GM12878 (cell line): Measurements from ENCODE around the gene SIGLEC12. TPM values are rescaled to one million over a fixed set of nuclear protein-coding genes. Genes with fewer than 3 reads are reported as not detected.

Experiments
- ATAC-seq: fragments of 200-7000 bp; cut with Tn5 transposase; 3 replicates; pipeline ENCODE4 v1.9.1; 2020; ENCODE audit warnings: mild to moderate bottlenecking, moderate library complexity
- BruUV-seq: library from RNA; stranded (reverse); fragments of 400-500 nt; replicated peaks from 2 replicates; lab custom pipeline; 2021; lab: Mats Ljungman, UMichigan
- CTCF ChIA-PET: fragments of 300-600 bp; sonication (Branson Sonifier 250); formaldehyde crosslinking; extraction: SDS; loops from one replicate; lab custom pipeline; 2021; ENCODE audit warnings: inconsistent platforms; lab: Yijun Ruan, JAX
- POLR2A ChIA-PET: fragments of 350-600 bp; formaldehyde crosslinking; extraction: SDS; loops from one replicate; lab custom pipeline; 2021; ENCODE audit warnings: inconsistent platforms; lab: Charles Lee
- RAD21 ChIA-PET: fragments of 300-600 bp; sonication (Branson Sonifier 250); formaldehyde crosslinking; loops from one replicate; lab custom pipeline; 2023; ENCODE audit warnings: antibody characterized with exemption; ENCODE audit not compliant: unreplicated experiment; lab: Charles Lee
- SMC1A ChIA-PET: fragments of 300-600 bp; sonication (Branson Sonifier 250); formaldehyde crosslinking; loops from one replicate; lab custom pipeline; 2023; ENCODE audit not compliant: unreplicated experiment, uncharacterized antibody; lab: Charles Lee
- DNase-seq: peaks from one replicate; pipeline ENCODE4 v3.0.0-alpha.2; 2011; ENCODE audit warnings: low read depth, low spot score
- FAIRE-seq: peaks from 3 replicates; lab custom pipeline; 2011; peaks lifted over from hg19 to GRCh38; lab: Jason Lieb, UNC
- H2AFZ ChIP-seq: 2 replicates; pipeline ENCODE4 v1.6.0; 2011; ENCODE audit warnings: low read depth, low read length, control low read depth; ENCODE audit not compliant: control insufficient read depth
- H3K27ac ChIP-seq: 2 replicates; pipeline ENCODE4 v1.5.1; 2011; ENCODE audit warnings: control low read depth; ENCODE audit not compliant: control insufficient read depth, insufficient read depth
- H3K27me3 ChIP-seq, 2 experiments: replicated peaks in 1 of 2; 2 replicates each; pipeline versions ENCODE4 v1.6.0 to v1.6.1; 2011; ENCODE audit warnings: low read length in 1 of 2; ENCODE audit not compliant: control insufficient read depth in 2 of 2, insufficient read depth in 2 of 2
- H3K36me3 ChIP-seq, 2 experiments: 2 replicates each; pipeline ENCODE4 v1.5.1; 2011; ENCODE audit warnings: low read length in 1 of 2; ENCODE audit not compliant: control insufficient read depth in 2 of 2, insufficient read depth in 2 of 2
- H3K4me1 ChIP-seq: 2 replicates; pipeline ENCODE4 v1.6.1; 2011; ENCODE audit warnings: mild to moderate bottlenecking, low read length, moderate library complexity, mixed read lengths; ENCODE audit not compliant: control insufficient read depth, insufficient read depth
- H3K4me2 ChIP-seq: 2 replicates; pipeline ENCODE4 v1.6.0; 2011; ENCODE audit warnings: control low read depth; ENCODE audit not compliant: control insufficient read depth, insufficient read depth
- H3K4me3 ChIP-seq: fragments of 200-600 bp; sonication (generic); 2 replicates; pipeline ENCODE4 v1.5.1; 2016
- H3K79me2 ChIP-seq: 2 replicates; pipeline ENCODE4 v1.6.0; 2011; ENCODE audit warnings: low read length; ENCODE audit not compliant: control insufficient read depth, insufficient read depth
- H3K9ac ChIP-seq: 2 replicates; pipeline ENCODE4 v1.8.0; 2011; ENCODE audit warnings: low read length, control low read depth, mixed read lengths; ENCODE audit not compliant: control insufficient read depth, insufficient read depth
- H3K9me3 ChIP-seq: replicated peaks from 3 replicates; pipeline ENCODE4 v1.5.1; 2011; ENCODE audit warnings: mild to moderate bottlenecking, low read length; ENCODE audit not compliant: control insufficient read depth, insufficient read depth
- H4K20me1 ChIP-seq: 2 replicates; pipeline ENCODE4 v1.6.0; 2011; ENCODE audit not compliant: control insufficient read depth, insufficient read depth
- BRCA1 ChIP-seq: IDR thresholded peaks from 2 replicates; pipeline ENCODE4 v1.6.1; 2011; ENCODE audit warnings: low read depth, low read length, improper control_type of control experiment
- DPF2 ChIP-seq: fragments of 450-650 bp; IDR thresholded peaks from 2 replicates; pipeline ENCODE4 v1.6.1; 2017; ENCODE audit warnings: mild to moderate bottlenecking
- ETV6 ChIP-seq, 2 experiments: fragments of 450-650 bp in 1 of 2; IDR thresholded peaks in 1 of 2; conservative IDR thresholded peaks in 1 of 2; 2 replicates each; pipeline ENCODE4 v1.6.1; 2014; ENCODE audit warnings: antibody characterized with exemption in 1 of 2, borderline replicate concordance in 1 of 2, low read depth in 1 of 2, mild to moderate bottlenecking in 1 of 2, moderate library complexity in 1 of 2
- HDGF ChIP-seq: fragments of 450-650 bp; IDR thresholded peaks from 2 replicates; pipeline ENCODE4 v1.6.1; 2016; ENCODE audit warnings: antibody characterized with exemption
- KLF5 ChIP-seq: fragments of 450-650 bp; IDR thresholded peaks from 2 replicates; pipeline ENCODE4 v1.6.1; 2014; ENCODE audit warnings: mild to moderate bottlenecking; ENCODE audit not compliant: partially characterized antibody
- SMAD5 ChIP-seq: IDR thresholded peaks from 2 replicates; pipeline ENCODE4 v1.6.1; 2016; ENCODE audit warnings: antibody characterized with exemption, low read depth
- ZNF217 ChIP-seq: fragments of 450-650 bp; IDR thresholded peaks from 2 replicates; pipeline ENCODE4 v1.6.1; 2017; ENCODE audit warnings: antibody characterized with exemption, mild to moderate bottlenecking
- WGBS: methylation state at CpG from one replicate; pipeline ENCODE4 v1.1.6; 2016; ENCODE audit warnings: low lambda C conversion rate; ENCODE audit not compliant: insufficient replicate concordance, insufficient coverage; ENCODE audit errors: missing lambda C conversion rate; 5-methylcytosine and 5-hydroxymethylcytosine counted together
- in situ Hi-C: fragments of 300-500 bp; cut with MboI; formaldehyde crosslinking; loops from 9 replicates; pipeline ENCODE4 v1.14.3; 2018; ENCODE audit warnings: mixed read lengths
- intact Hi-C: fragments of 100-400 bp; cut with micrococcal nuclease; formaldehyde crosslinking; loops from one replicate; pipeline ENCODE4 v1.14.2; 2022; ENCODE audit not compliant: unreplicated experiment
- polyA plus RNA-seq, 11 experiments: library from polyadenylated mRNA; depleted of rRNA in 4 of 11; unstranded in 6 of 11; stranded (reverse) in 5 of 11; fragments of >200 nt; fragmentation: Nextera tagmentation in 4 of 11; fragmentation: Illumina TruSeq in 1 of 11; extraction: Ambion mirVana in 4 of 11; extraction: Trizol in 1 of 11; gene quantifications; 1 replicate in 1 of 11; 2 replicates in 10 of 11; pipeline versions ENCODE4 v1.2.1 to v1.2.3, GENCODE V29; 2011 to 2016; ENCODE audit warnings: inconsistent platforms in 2 of 11, missing spikeins in 2 of 11, low read depth in 1 of 11
- total RNA-seq, 4 experiments: library from RNA; depleted of rRNA in 3 of 4; stranded (reverse); fragments of >200 nt in 3 of 4; fragmentation: Illumina TruSeq in 1 of 4; extraction: Trizol in 1 of 4; gene quantifications; 2 replicates each; pipeline versions ENCODE4 v1.2.1 to v1.2.3, GENCODE V29; 2013 to 2021
- TF ChIP-seq, protein P1 (sequence below): fragments of 450-650 bp; IDR thresholded peaks from 2 replicates; pipeline ENCODE4 v1.6.1; 2018; ENCODE audit warnings: borderline replicate concordance, mild to moderate bottlenecking; ENCODE audit not compliant: partially characterized antibody
- TF ChIP-seq, protein P2 (sequence below): IDR thresholded peaks from 2 replicates; pipeline ENCODE4 v1.6.1; 2012; ENCODE audit warnings: low read depth, low read length, improper control_type of control experiment

SIGLEC12 gene
- total and polyA plus RNA-seq, 10 of the 15 experiments (the other 5 are each of a cell fraction or from before 2014, with no cell fraction given) = 0.03 to 0.18 (median 0.06) TPM; not detected in 5

GRCh38 chr19:51505904-51506303, 4.3 kb upstream of the SIGLEC12 start:
- in situ Hi-C loops = no loop called here
- ATAC-seq (no peak), FAIRE-seq (no peak), DNase-seq (no peak)
- ChIA-PET SMC1A (no interaction called here), RAD21 (interaction anchor here (0.6 to 1.5 kb wide), 2 partner anchors 109 to 151 kb away, joined by 3 to 5 read pairs; no protein-coding TSS in a partner anchor), CTCF (interaction anchor here (0.8 to 6.9 kb wide), 4 partner anchors 9 to 155 kb away, joined by 3 to 39 read pairs (median 6); no protein-coding TSS in a partner anchor), POLR2A (no interaction called here)
- Histone ChIP-seq H3K9ac (no peak overlapping the region), H2AFZ (no peak overlapping the region), H3K4me3 (no peak overlapping the region), H4K20me1 (no peaks in the 10 kb centered on the region), H3K4me2 (no peak overlapping the region), H3K27me3 (no peaks in the 10 kb centered on the region), H3K36me3 (no peaks in the 10 kb centered on the region), H3K79me2 (no peaks in the 10 kb centered on the region), H3K9me3 (no peaks in the 10 kb centered on the region; the same call in 2 of the 3 replicates), H3K27ac (no peak overlapping the region), H3K4me1 (peaks cover 4% of the 10 kb centered on the region; the same call in 1 of the 2 replicates)
- 2% methylated on average over 3 of the region's 3 CpGs for WGBS
- TF ChIP-seq SMAD5 (no peak), ETV6 (conservative IDR thresholded peaks at IDR 0.05 in 1 of 2, IDR thresholded peaks at IDR 0.05 in 1 of 2; ENCODE audit: borderline replicate concordance in 1 of 2, low read depth in 1 of 2) (no peak), DPF2 (no peak), KLF5 (no peak), ZNF217 (no peak), BRCA1 (no peak), HDGF (no peak)
- TF ChIP-seq, protein P1, sequence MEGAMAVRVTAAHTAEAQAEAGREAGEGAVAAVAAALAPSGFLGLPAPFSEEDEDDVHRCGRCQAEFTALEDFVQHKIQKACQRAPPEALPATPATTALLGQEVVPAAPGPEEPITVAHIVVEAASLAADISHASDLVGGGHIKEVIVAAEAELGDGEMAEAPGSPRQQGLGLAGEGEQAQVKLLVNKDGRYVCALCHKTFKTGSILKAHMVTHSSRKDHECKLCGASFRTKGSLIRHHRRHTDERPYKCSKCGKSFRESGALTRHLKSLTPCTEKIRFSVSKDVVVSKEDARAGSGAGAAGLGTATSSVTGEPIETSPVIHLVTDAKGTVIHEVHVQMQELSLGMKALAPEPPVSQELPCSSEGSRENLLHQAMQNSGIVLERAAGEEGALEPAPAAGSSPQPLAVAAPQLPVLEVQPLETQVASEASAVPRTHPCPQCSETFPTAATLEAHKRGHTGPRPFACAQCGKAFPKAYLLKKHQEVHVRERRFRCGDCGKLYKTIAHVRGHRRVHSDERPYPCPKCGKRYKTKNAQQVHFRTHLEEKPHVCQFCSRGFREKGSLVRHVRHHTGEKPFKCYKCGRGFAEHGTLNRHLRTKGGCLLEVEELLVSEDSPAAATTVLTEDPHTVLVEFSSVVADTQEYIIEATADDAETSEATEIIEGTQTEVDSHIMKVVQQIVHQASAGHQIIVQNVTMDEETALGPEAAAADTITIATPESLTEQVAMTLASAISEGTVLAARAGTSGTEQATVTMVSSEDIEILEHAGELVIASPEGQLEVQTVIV = no peak
- TF ChIP-seq, protein P2, sequence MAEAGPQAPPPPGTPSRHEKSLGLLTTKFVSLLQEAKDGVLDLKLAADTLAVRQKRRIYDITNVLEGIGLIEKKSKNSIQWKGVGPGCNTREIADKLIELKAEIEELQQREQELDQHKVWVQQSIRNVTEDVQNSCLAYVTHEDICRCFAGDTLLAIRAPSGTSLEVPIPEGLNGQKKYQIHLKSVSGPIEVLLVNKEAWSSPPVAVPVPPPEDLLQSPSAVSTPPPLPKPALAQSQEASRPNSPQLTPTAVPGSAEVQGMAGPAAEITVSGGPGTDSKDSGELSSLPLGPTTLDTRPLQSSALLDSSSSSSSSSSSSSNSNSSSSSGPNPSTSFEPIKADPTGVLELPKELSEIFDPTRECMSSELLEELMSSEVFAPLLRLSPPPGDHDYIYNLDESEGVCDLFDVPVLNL = no peak
- no TSS peak for BruUV-seq
- intact Hi-C loops = no loop called here
